Duodenal mucosa (tissue), 2 donors: Measurements from ENCODE around the gene RERE.
"Not testable (repeated sequence)": the region's sequence is repeated elsewhere in the genome, so short reads cannot be mapped to it uniquely, and the experiment has no call there.

Experiments used
- H3K27ac ChIP-seq: one replicate; pipeline ENCODE4 v1.7.0; 2013; ENCODE audit warnings: low read depth, low read length
- H3K27me3 ChIP-seq, 2 donors: one replicate each; pipeline ENCODE4 v1.7.0; 2013; ENCODE audit warnings: low read length in 2 of 2, control low read depth in 1 of 2; ENCODE audit not compliant: insufficient read depth in 2 of 2, control insufficient read depth in 1 of 2
- H3K36me3 ChIP-seq, 2 donors: one replicate each; pipeline ENCODE4 v1.7.0; 2013; ENCODE audit warnings: low read length in 2 of 2, control low read depth in 1 of 2; ENCODE audit not compliant: insufficient read depth in 2 of 2, control insufficient read depth in 1 of 2
- H3K4me1 ChIP-seq, 2 donors: one replicate each; pipeline ENCODE4 v1.7.0; 2013; ENCODE audit warnings: low read length in 2 of 2, control low read depth in 1 of 2; ENCODE audit not compliant: insufficient read depth in 2 of 2, control insufficient read depth in 1 of 2
- H3K4me3 ChIP-seq, 2 donors: one replicate each; pipeline ENCODE4 v1.7.0; 2013; ENCODE audit warnings: low read length in 2 of 2, low read depth in 1 of 2
- H3K9ac ChIP-seq, 2 donors: one replicate each; pipeline ENCODE4 v1.7.0; 2013; ENCODE audit warnings: low read length in 2 of 2, low read depth in 1 of 2
- H3K9me3 ChIP-seq, 2 donors: one replicate each; pipeline ENCODE4 v1.7.0; 2013; ENCODE audit warnings: low read length in 2 of 2, control low read depth in 1 of 2; ENCODE audit not compliant: control insufficient read depth in 1 of 2

The RERE gene

GRCh38 chr1:8502949-8503348 is 314.5 kb downstream of the RERE start:
- H3K27me3 ChIP-seq, H3K9me3 ChIP-seq, H3K36me3 ChIP-seq, H3K4me1 ChIP-seq, H3K4me3 ChIP-seq, H3K27ac ChIP-seq, H3K9ac ChIP-seq: not testable (repeated sequence)

- no peak overlapping the region for H3K9ac ChIP-seq
- H3K9me3 ChIP-seq, result no peaks in the 10 kb centered on the region
- H3K27ac ChIP-seq, result no peak overlapping the region
- no peaks in the 10 kb centered on the region for H3K27me3 ChIP-seq
- H3K4me3 ChIP-seq, result no peak overlapping the region
- peaks cover 9 to 19% of the 10 kb centered on the region in 2 donors for H3K36me3 ChIP-seq
- peaks cover 0 to 7% of the 10 kb centered on the region in 2 donors for H3K4me1 ChIP-seq
Observed at GRCh38 chr1:8497210-8497819, 320.1 kb downstream of the RERE start.

- H3K9me3 ChIP-seq, result no peaks in the 10 kb centered on the region
- H3K36me3 ChIP-seq, result peaks cover 9 to 19% of the 10 kb centered on the region in 2 donors
- no peak overlapping the region for H3K9ac ChIP-seq
- H3K27ac ChIP-seq, result no peak overlapping the region
- peaks cover 0 to 7% of the 10 kb centered on the region in 2 donors for H3K4me1 ChIP-seq
- H3K4me3 ChIP-seq, result no peak overlapping the region
- H3K27me3 ChIP-seq, result no peaks in the 10 kb centered on the region
Observed at GRCh38 chr1:8496473-8496872, 321.0 kb downstream of the RERE start.

GRCh38 chr1:8495928-8496401 is 321.5 kb downstream of the RERE start:
- Histone ChIP-seq H3K27me3 (no peaks in the 10 kb centered on the region), H3K9ac (no peak overlapping the region), H3K27ac (no peak overlapping the region), H3K4me1 (peaks cover 0 to 7% of the 10 kb centered on the region in 2 donors), H3K4me3 (no peak overlapping the region), H3K9me3 (no peaks in the 10 kb centered on the region), H3K36me3 (peaks cover 9 to 19% of the 10 kb centered on the region in 2 donors)

- Histone ChIP-seq H3K9me3 (no peaks in the 10 kb centered on the region), H3K27me3 (no peaks in the 10 kb centered on the region), H3K4me1 (peaks cover 0 to 7% of the 10 kb centered on the region in 2 donors), H3K9ac (no peak overlapping the region), H3K27ac (no peak overlapping the region), H3K4me3 (no peak overlapping the region), H3K36me3 (peaks cover 9 to 19% of the 10 kb centered on the region in 2 donors)
Observed at GRCh38 chr1:8494681-8495080, 322.8 kb downstream of the RERE start.

GRCh38 chr1:8493916-8494540 is 323.4 kb downstream of the RERE start:
- Histone ChIP-seq H3K4me3 (no peak overlapping the region), H3K27me3 (no peaks in the 10 kb centered on the region), H3K27ac (no peak overlapping the region), H3K4me1 (peaks cover 0 to 7% of the 10 kb centered on the region in 2 donors), H3K9ac (no peak overlapping the region), H3K36me3 (peaks cover 9 to 19% of the 10 kb centered on the region in 2 donors), H3K9me3 (no peaks in the 10 kb centered on the region)

- Histone ChIP-seq H3K4me1 (no peaks in the 10 kb centered on the region), H3K27ac (no peak overlapping the region), H3K4me3 (no peak overlapping the region), H3K27me3 (no peaks in the 10 kb centered on the region), H3K9me3 (no peaks in the 10 kb centered on the region), H3K9ac (no peak overlapping the region), H3K36me3 (no peaks in the 10 kb centered on the region)
Observed at GRCh38 chr1:8487249-8487648, 330.2 kb downstream of the RERE start.

GRCh38 chr1:8486047-8486446 is 331.4 kb downstream of the RERE start:
- no peak overlapping the region for H3K9ac ChIP-seq

GRCh38 chr1:8483586-8483985 is 333.9 kb downstream of the RERE start:
- no peaks in the 10 kb centered on the region for H3K9me3 ChIP-seq
- H3K4me3 ChIP-seq, result no peak overlapping the region
- H3K9ac ChIP-seq, result no peak overlapping the region
- no peak overlapping the region for H3K27ac ChIP-seq
- H3K27me3 ChIP-seq, result no peaks in the 10 kb centered on the region
- H3K4me1 ChIP-seq, result no peaks in the 10 kb centered on the region
- no peaks in the 10 kb centered on the region for H3K36me3 ChIP-seq

More at GRCh38 chr1:8486047-8486446, 331.4 kb downstream of the RERE start:
- Histone ChIP-seq H3K9me3 (no peaks in the 10 kb centered on the region), H3K4me1 (no peaks in the 10 kb centered on the region), H3K27ac (no peak overlapping the region), H3K36me3 (no peaks in the 10 kb centered on the region), H3K4me3 (no peak overlapping the region), H3K27me3 (no peaks in the 10 kb centered on the region)

- no peak overlapping the region for H3K27ac ChIP-seq
- H3K4me3 ChIP-seq, result no peak overlapping the region
- H3K9ac ChIP-seq, result no peak overlapping the region
- H3K36me3 ChIP-seq, result no peaks in the 10 kb centered on the region
- H3K9me3 ChIP-seq, result no peaks in the 10 kb centered on the region
- H3K4me1 ChIP-seq, result peaks cover 0 to 2% of the 10 kb centered on the region in 2 donors
- no peaks in the 10 kb centered on the region for H3K27me3 ChIP-seq
Observed at GRCh38 chr1:8482979-8483381, 334.5 kb downstream of the RERE start.
